ENCODE results near the gene BET1L. TPM values are rescaled to one million over a fixed set of nuclear protein-coding genes. Genes with fewer than 3 reads are reported as not detected.
"Not testable (repeated sequence)": the region's sequence is repeated elsewhere in the genome, so short reads cannot be mapped to it uniquely, and the experiment has no call there.

The BET1L gene
- polyA plus RNA-seq, 2 donors: 12.5 to 18.0 TPM

DNA sequence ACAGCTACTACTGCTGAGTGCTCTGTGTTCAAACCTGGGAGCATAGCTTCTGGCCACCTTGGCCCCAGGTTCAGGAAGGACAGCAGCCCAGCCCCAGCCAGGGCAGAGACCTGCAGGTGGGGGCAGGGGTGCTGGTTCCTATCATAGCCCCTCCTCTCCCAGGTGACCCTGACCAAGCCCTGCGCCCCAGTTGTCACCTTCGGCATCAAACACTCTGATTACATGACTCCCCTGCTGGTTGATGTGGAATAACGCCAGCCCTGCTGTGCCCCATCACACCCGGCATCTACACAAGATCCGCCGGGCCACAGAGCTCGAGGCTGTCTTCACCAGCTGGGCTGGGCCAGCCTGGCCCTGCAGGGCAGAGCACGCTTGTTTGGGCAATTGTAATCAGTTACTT, 7.4 kb downstream of the BET1L start:
- Histone ChIP-seq H3K27me3 (ENCODE audit: control insufficient read depth in 1 of 2, insufficient read depth in 2 of 2, low read length in 2 of 2) (no peaks in the 10 kb centered on the region), H3K4me3 (ENCODE audit: low read depth in 1 of 2, low read length in 2 of 2) (no peak overlapping the region), H3K4me1 (ENCODE audit: control insufficient read depth in 2 of 2, insufficient read depth in 2 of 2, low read length in 1 of 2) (peaks cover 2 to 4% of the 10 kb centered on the region in 2 donors), H3K36me3 (ENCODE audit: control insufficient read depth in 2 of 2, insufficient read depth in 2 of 2, low read length in 1 of 2) (peaks cover 4 to 21% of the 10 kb centered on the region in 2 donors), H3K9me3 (ENCODE audit: control insufficient read depth in 2 of 2, insufficient read depth in 1 of 2, low read depth in 1 of 2, low read length in 1 of 2) (no peaks in the 10 kb centered on the region), H3K27ac (ENCODE audit: low read depth in 2 of 2, low read length in 1 of 2) (no peak overlapping the region)
- WGBS, 2 donors: 62% methylated on average over 8 of the region's 8 CpGs

- no peaks in the 10 kb centered on the region for H3K9me3 ChIP-seq (ENCODE audit: control insufficient read depth in 2 of 2, insufficient read depth in 1 of 2, low read depth in 1 of 2, low read length in 1 of 2)
- no peak overlapping the region for H3K4me3 ChIP-seq (ENCODE audit: low read depth in 1 of 2, low read length in 2 of 2)
- H3K27me3 ChIP-seq (ENCODE audit: control insufficient read depth in 1 of 2, insufficient read depth in 2 of 2, low read length in 2 of 2): no peaks in the 10 kb centered on the region
- peaks cover 0 to 14% of the 10 kb centered on the region in 2 donors for H3K36me3 ChIP-seq (ENCODE audit: control insufficient read depth in 2 of 2, insufficient read depth in 2 of 2, low read length in 1 of 2)
- no peak overlapping the region for H3K27ac ChIP-seq (ENCODE audit: low read depth in 2 of 2, low read length in 1 of 2)
- 85 to 88% methylated on average over 13 of the region's 13 CpGs for WGBS, 2 donors
- H3K4me1 ChIP-seq (ENCODE audit: control insufficient read depth in 2 of 2, insufficient read depth in 2 of 2, low read length in 1 of 2): peaks cover under 1 to 4% of the 10 kb centered on the region in 2 donors
Measured at GRCh38 chr11:199004-199581, 8.1 kb downstream of the BET1L start.

DNA sequence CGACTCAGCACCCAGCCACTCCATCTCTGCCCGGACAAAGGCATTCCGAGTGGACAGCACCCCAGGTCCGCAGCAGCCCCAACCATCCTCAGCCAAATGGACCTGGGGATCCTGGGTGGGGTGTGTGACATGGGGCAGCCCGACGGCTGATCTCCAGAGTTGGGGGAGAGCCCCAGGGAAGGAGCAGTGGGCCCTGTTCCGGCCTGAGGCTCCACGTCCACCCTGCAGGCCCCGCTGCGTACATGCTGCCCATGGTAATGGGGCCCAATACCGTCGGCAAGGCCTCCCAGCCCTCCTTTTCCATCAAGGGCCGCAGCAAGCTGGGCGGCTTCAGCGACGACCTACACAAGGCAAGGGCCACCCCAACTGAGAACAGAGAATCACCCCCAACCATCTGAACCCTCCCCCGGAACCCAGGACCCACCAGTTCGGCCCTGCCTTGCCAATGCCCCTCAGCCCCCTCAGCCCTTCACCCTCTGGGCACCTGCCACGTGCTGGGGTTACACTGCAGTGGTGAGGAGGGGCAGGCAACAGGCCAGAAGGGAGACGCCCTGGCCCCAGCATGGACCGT, 8.9 kb downstream of the BET1L start:
- WGBS, 2 donors: 84 to 88% methylated on average over 21 of the region's 21 CpGs
- no peaks in the 10 kb centered on the region for H3K9me3 ChIP-seq (ENCODE audit: control insufficient read depth in 2 of 2, insufficient read depth in 1 of 2, low read depth in 1 of 2, low read length in 1 of 2)
- H3K27me3 ChIP-seq (ENCODE audit: control insufficient read depth in 1 of 2, insufficient read depth in 2 of 2, low read length in 2 of 2): no peaks in the 10 kb centered on the region
- H3K4me3 ChIP-seq (ENCODE audit: low read depth in 1 of 2, low read length in 2 of 2): no peak overlapping the region
- H3K4me1 ChIP-seq (ENCODE audit: control insufficient read depth in 2 of 2, insufficient read depth in 2 of 2, low read length in 1 of 2): peaks cover 0 to 2% of the 10 kb centered on the region in 2 donors
- H3K27ac ChIP-seq (ENCODE audit: low read depth in 2 of 2, low read length in 1 of 2): no peak overlapping the region
- H3K36me3 ChIP-seq (ENCODE audit: control insufficient read depth in 2 of 2, insufficient read depth in 2 of 2, low read length in 1 of 2): peaks cover 0 to 6% of the 10 kb centered on the region in 2 donors

DNA sequence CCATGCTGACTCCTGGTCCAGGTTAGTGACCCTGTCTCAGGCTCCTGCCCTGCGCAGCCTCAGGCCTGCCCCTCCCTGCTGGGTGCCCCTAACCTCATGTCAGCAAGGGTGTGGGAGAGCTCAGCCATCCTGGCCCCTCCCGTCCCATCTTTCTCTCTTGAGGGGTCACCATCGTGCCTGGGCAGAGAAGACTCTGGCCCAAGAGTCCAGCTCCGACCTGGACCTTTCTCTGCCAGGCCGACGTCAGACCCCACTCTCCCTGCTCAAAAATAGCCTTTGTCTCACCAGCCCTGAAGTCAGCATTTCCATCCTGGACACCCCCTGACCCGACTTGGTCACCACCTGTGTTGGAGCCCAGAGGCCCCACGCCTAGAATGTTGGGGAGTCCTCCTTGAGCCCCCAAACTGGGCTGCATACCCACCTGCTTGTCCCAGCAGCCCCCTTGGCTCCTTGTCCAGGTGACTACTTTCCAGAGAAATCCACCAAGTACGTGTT, 9.4 kb downstream of the BET1L start:
- H3K4me1 ChIP-seq (ENCODE audit: control insufficient read depth in 2 of 2, insufficient read depth in 2 of 2, low read length in 1 of 2): no peaks in the 10 kb centered on the region
- H3K27me3 ChIP-seq (ENCODE audit: control insufficient read depth in 1 of 2, insufficient read depth in 2 of 2, low read length in 2 of 2): no peaks in the 10 kb centered on the region
- no peak overlapping the region for H3K4me3 ChIP-seq (ENCODE audit: low read depth in 1 of 2, low read length in 2 of 2)
- 83 to 85% methylated on average over 9 of the region's 9 CpGs for WGBS, 2 donors
- H3K9me3 ChIP-seq (ENCODE audit: control insufficient read depth in 2 of 2, insufficient read depth in 1 of 2, low read depth in 1 of 2, low read length in 1 of 2): no peaks in the 10 kb centered on the region
- H3K36me3 ChIP-seq (ENCODE audit: control insufficient read depth in 2 of 2, insufficient read depth in 2 of 2, low read length in 1 of 2): peaks cover 0 to 3% of the 10 kb centered on the region in 2 donors
- no peak overlapping the region for H3K27ac ChIP-seq (ENCODE audit: low read depth in 2 of 2, low read length in 1 of 2)

DNA sequence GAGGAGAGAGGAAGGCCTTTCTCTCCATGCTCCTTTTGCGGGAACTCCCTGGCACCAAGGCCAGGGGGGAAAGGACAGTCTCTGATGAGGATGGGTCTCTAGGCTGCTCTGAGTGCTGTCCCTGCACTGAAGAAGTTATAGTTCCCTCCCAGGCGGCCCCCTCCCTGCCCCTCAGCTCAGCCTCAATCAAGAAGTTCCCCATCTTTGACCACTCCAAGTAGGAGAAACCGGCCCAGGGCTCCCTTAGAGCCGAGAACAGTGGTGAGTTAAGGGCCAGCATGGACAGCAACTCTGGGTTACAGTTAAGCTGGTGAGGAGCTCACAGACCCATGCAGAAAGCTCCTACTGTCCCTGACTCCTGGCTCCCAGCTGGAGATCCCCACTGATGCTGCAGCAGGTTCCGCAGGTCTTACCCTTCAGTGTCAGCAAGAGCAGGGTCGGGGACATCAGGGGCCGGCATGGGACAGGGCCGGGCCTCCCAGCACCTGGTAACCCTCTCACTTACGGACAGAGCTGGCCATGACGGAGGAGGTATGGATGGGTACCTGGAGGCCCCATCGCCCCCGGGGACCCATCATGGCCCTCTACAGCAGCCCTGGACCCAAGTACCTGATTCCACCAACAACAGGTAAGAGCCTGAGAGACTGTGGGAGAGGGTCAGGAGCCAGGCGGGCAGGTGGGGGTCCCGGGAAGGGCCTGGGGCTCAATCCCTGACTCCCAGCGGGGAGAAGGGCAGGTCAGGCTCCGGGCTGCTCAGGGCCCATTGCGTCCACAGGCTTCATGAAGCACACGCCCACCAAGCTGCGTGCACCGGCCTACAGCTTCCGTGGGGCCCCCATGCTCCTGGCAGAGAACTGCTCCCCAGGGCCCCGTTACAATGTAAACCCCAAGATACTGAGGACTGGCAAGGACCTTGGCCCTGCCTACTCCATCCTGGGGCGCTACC, 10.1 kb downstream of the BET1L start:
- Histone ChIP-seq H3K9me3 (ENCODE audit: control insufficient read depth in 2 of 2, insufficient read depth in 1 of 2, low read depth in 1 of 2, low read length in 1 of 2) (no peaks in the 10 kb centered on the region), H3K36me3 (ENCODE audit: control insufficient read depth in 2 of 2, insufficient read depth in 2 of 2, low read length in 1 of 2) (peaks cover 0 to 3% of the 10 kb centered on the region in 2 donors), H3K4me3 (ENCODE audit: low read depth in 1 of 2, low read length in 2 of 2) (no peak overlapping the region), H3K27me3 (ENCODE audit: control insufficient read depth in 1 of 2, insufficient read depth in 2 of 2, low read length in 2 of 2) (no peaks in the 10 kb centered on the region), H3K27ac (ENCODE audit: low read depth in 2 of 2, low read length in 1 of 2) (no peak overlapping the region), H3K4me1 (ENCODE audit: control insufficient read depth in 2 of 2, insufficient read depth in 2 of 2, low read length in 1 of 2) (no peaks in the 10 kb centered on the region)
- 81 to 84% methylated on average over 23 of the region's 23 CpGs for WGBS, 2 donors

- H3K36me3 ChIP-seq (ENCODE audit: control insufficient read depth in 2 of 2, insufficient read depth in 2 of 2, low read length in 1 of 2); H3K27ac ChIP-seq (ENCODE audit: low read depth in 2 of 2, low read length in 1 of 2); H3K27me3 ChIP-seq (ENCODE audit: control insufficient read depth in 1 of 2, insufficient read depth in 2 of 2, low read length in 2 of 2); H3K9me3 ChIP-seq (ENCODE audit: control insufficient read depth in 2 of 2, insufficient read depth in 1 of 2, low read depth in 1 of 2, low read length in 1 of 2); H3K4me3 ChIP-seq (ENCODE audit: low read depth in 1 of 2, low read length in 2 of 2); H3K4me1 ChIP-seq (ENCODE audit: control insufficient read depth in 2 of 2, insufficient read depth in 2 of 2, low read length in 1 of 2): not testable (repeated sequence)
- 66 to 77% methylated on average over 4 to 5 of the region's 5 CpGs for WGBS, 2 donors
Measured at GRCh38 chr11:193481-193880, 13.7 kb downstream of the BET1L start.

DNA sequence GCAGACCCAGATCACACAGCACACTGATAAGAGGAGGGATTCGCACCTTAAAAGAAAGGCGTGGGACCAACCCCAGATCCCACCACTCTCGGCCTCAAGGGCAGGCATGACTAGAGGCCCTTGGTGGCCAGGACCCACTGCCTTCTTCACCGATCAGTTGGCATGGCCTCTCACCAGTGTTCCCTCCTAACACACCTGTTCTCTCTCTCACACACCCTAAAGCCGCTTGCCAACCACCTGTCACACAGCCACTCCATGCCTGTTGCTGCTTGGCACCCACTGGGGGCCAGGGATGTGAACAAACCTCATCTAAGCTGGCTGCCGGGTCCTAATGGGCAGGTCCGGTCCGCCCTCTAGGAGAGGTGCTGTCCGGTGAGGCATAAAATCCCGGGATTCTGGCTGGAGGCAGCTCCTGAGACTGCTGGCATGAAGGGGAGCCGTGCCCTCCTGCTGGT, 14.5 kb downstream of the BET1L start, which contains the start of gene SCGB1C1:
SCGB1C1 (plus strand) TSS at position 405 of the 455 bp plus-strand sequence; CDS start at position 427, 22 bp downstream.
- H3K27me3 ChIP-seq (ENCODE audit: control insufficient read depth in 1 of 2, insufficient read depth in 2 of 2, low read length in 2 of 2); H3K4me1 ChIP-seq (ENCODE audit: control insufficient read depth in 2 of 2, insufficient read depth in 2 of 2, low read length in 1 of 2); H3K9me3 ChIP-seq (ENCODE audit: control insufficient read depth in 2 of 2, insufficient read depth in 1 of 2, low read depth in 1 of 2, low read length in 1 of 2); H3K4me3 ChIP-seq (ENCODE audit: low read depth in 1 of 2, low read length in 2 of 2); H3K27ac ChIP-seq (ENCODE audit: low read depth in 2 of 2, low read length in 1 of 2); H3K36me3 ChIP-seq (ENCODE audit: control insufficient read depth in 2 of 2, insufficient read depth in 2 of 2, low read length in 1 of 2): not testable (repeated sequence)
- 74 to 80% methylated on average over 5 to 6 of the region's 11 CpGs for whole genome bisulfite sequencing, 2 donors

- WGBS, 2 donors: 32 to 45% methylated on average over 4 to 7 of the region's 8 CpGs
- H3K4me3 ChIP-seq (ENCODE audit: low read depth in 1 of 2, low read length in 2 of 2); H3K27ac ChIP-seq (ENCODE audit: low read depth in 2 of 2, low read length in 1 of 2); H3K36me3 ChIP-seq (ENCODE audit: control insufficient read depth in 2 of 2, insufficient read depth in 2 of 2, low read length in 1 of 2); H3K9me3 ChIP-seq (ENCODE audit: control insufficient read depth in 2 of 2, insufficient read depth in 1 of 2, low read depth in 1 of 2, low read length in 1 of 2); H3K27me3 ChIP-seq (ENCODE audit: control insufficient read depth in 1 of 2, insufficient read depth in 2 of 2, low read length in 2 of 2); H3K4me1 ChIP-seq (ENCODE audit: control insufficient read depth in 2 of 2, insufficient read depth in 2 of 2, low read length in 1 of 2): not testable (repeated sequence)
Measured at GRCh38 chr11:191490-192478, 15.4 kb downstream of the BET1L start.

DNA sequence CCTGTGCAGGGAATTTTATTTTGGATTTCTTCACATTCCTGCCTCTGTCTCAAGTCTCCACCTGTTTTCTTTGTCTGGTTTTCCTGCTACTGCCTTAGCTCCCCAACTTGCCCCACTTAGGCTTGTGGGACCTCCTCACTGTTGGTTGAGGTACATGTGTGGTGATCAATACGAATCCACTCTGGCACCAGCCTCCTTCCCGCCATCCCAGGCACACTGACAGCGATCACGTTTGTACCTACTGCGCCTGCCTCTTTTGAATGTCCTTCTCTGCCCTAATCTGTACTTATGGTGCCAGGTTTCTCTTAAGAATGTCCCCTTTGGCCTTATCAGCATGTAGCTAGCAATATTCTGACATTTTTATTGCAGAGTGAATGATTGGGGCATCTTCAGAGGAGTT, 16.7 kb downstream of the BET1L start:
- WGBS, 2 donors: 72 to 78% methylated on average over 5 of the region's 5 CpGs
- not testable (repeated sequence) for H3K4me3 ChIP-seq (ENCODE audit: low read depth in 1 of 2, low read length in 2 of 2); H3K27me3 ChIP-seq (ENCODE audit: control insufficient read depth in 1 of 2, insufficient read depth in 2 of 2, low read length in 2 of 2); H3K27ac ChIP-seq (ENCODE audit: low read depth in 2 of 2, low read length in 1 of 2); H3K4me1 ChIP-seq (ENCODE audit: control insufficient read depth in 2 of 2, insufficient read depth in 2 of 2, low read length in 1 of 2); H3K9me3 ChIP-seq (ENCODE audit: control insufficient read depth in 2 of 2, insufficient read depth in 1 of 2, low read depth in 1 of 2, low read length in 1 of 2); H3K36me3 ChIP-seq (ENCODE audit: control insufficient read depth in 2 of 2, insufficient read depth in 2 of 2, low read length in 1 of 2)

All from esophagus (tissue), 2 donors.